LNCAP (cell line): ENCODE measurements around the gene TNFRSF25.

ENCODE experiments used
- CTCF ChIP-seq: fragments of 450-650 bp; IDR thresholded peaks from 2 replicates; pipeline ENCODE4 v1.5.1; 2017; ENCODE audit warnings: mild to moderate bottlenecking

Gene TNFRSF25

GRCh38 chr1:6425658-6426057 is 40.3 kb downstream of the TNFRSF25 start:
- no peak for TF ChIP-seq CTCF

GRCh38 chr1:6424619-6425593 is 41.1 kb downstream of the TNFRSF25 start, which contains the start of gene ESPN:
TSS of gene ESPN (plus strand) at chr1:6424776. CDS start at chr1:6424956, 180 bp downstream.
- TF ChIP-seq CTCF: no peak

- TF ChIP-seq CTCF: no peak
Measured at GRCh38 chr1:6424000-6424565, 41.9 kb downstream of the TNFRSF25 start.

- peak; percentile 90 for TF ChIP-seq CTCF
Measured at GRCh38 chr1:6423321-6423999, 42.5 kb downstream of the TNFRSF25 start.

- no peak for TF ChIP-seq CTCF
Measured at GRCh38 chr1:6421266-6421665, 44.7 kb downstream of the TNFRSF25 start.

GRCh38 chr1:6420454-6421042 is 45.4 kb downstream of the TNFRSF25 start:
- no peak for TF ChIP-seq CTCF

- no peak for TF ChIP-seq CTCF
Measured at GRCh38 chr1:6419804-6420453, 46.0 kb downstream of the TNFRSF25 start, which contains the start of gene HES2. TSS of gene HES2 (minus strand) at chr1:6419919. CDS start at chr1:6419820, 99 bp downstream.
